BE2C (cell line): ENCODE data around the gene ASPRV1.
A peak's percentile ranks its signal among the peaks of the same experiment; 100 is the strongest.

Experiments used
- DNase-seq: peaks from one replicate; pipeline ENCODE4 v3.0.0-alpha.2; 2020
- H3K27me3 ChIP-seq: fragments of 250-450 bp; sonication (Bioruptor Pico); 2 replicates; pipeline ENCODE4 v1.5.1; 2020; ENCODE audit warnings: mild to moderate bottlenecking
- H3K36me3 ChIP-seq: fragments of 250-450 bp; sonication (Bioruptor Pico); 2 replicates; pipeline ENCODE4 v1.5.1; 2020; ENCODE audit warnings: mild to moderate bottlenecking
- H3K4me1 ChIP-seq: fragments of 250-450 bp; sonication (Bioruptor Pico); 2 replicates; pipeline ENCODE4 v1.5.1; 2020
- H3K4me3 ChIP-seq: 2 replicates; pipeline ENCODE4 v1.5.1; 2011; ENCODE audit warnings: low read depth, low read length
- H3K9me3 ChIP-seq: fragments of 250-450 bp; sonication (Bioruptor Pico); 2 replicates; pipeline ENCODE4 v1.5.1; 2020
- CTCF ChIP-seq: IDR thresholded peaks from 2 replicates; pipeline ENCODE4 v1.5.1; 2012; ENCODE audit warnings: mild to moderate bottlenecking, low read depth, low read length

The ASPRV1 gene

GRCh38 chr2:69917852-69918251 lies 43.6 kb downstream of the ASPRV1 start:
- TF ChIP-seq CTCF = no peak
- Histone ChIP-seq H3K36me3 (no peaks in the 10 kb centered on the region), H3K27me3 (no peaks in the 10 kb centered on the region), H3K4me3 (no peak overlapping the region), H3K4me1 (no peaks in the 10 kb centered on the region), H3K9me3 (no peaks in the 10 kb centered on the region)
- no peak for DNase-seq

DNA sequence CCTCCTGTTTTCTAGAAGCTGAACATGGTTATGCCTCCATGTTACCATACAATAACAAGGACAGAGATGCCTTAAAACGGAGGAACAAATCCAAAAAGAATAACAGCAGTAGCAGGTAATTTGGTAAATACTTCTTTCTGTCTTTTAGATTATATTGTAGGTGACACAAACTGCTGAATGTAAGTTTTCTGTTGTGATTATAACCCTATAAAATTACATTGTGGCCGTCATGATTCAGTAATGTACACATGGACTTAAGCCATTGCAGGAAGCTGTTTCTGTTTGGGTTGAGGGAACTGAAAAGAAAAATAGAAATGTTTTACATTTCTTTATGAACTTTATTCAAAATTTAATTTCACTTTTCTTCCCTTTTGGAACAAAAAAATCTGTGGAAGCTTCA lies 45.3 kb downstream of the ASPRV1 start:
- TF ChIP-seq CTCF = no peak
- Histone ChIP-seq H3K27me3 (no peaks in the 10 kb centered on the region), H3K4me3 (peak overlapping the region; percentile 70), H3K9me3 (no peaks in the 10 kb centered on the region), H3K4me1 (no peaks in the 10 kb centered on the region), H3K36me3 (no peaks in the 10 kb centered on the region)
- DNase-seq = no peak

- DNase-seq = peak; percentile 12
- Histone ChIP-seq H3K4me3 (peak within 1 kb of the TSS; percentile 70), H3K36me3 (no peaks in the 10 kb centered on the region), H3K9me3 (no peaks in the 10 kb centered on the region), H3K27me3 (no peaks in the 10 kb centered on the region), H3K4me1 (no peaks in the 10 kb centered on the region)
- no peak for TF ChIP-seq CTCF
Measured at GRCh38 chr2:69914950-69915945, 46.2 kb downstream of the ASPRV1 start, which contains the start of gene MXD1. Gene MXD1 (plus strand): TSS chr2:69915109. CDS start chr2:69915331, 222 bp downstream.

GRCh38 chr2:69914164-69914949 lies 47.1 kb downstream of the ASPRV1 start:
- peak; percentile 97 for DNase-seq
- Histone ChIP-seq H3K36me3 (no peaks in the 10 kb centered on the region), H3K27me3 (no peaks in the 10 kb centered on the region), H3K4me1 (no peaks in the 10 kb centered on the region), H3K9me3 (no peaks in the 10 kb centered on the region), H3K4me3 (peak overlapping the region; percentile 66)
- peak; percentile 7; the same call in 1 of the 2 replicates for TF ChIP-seq CTCF

GRCh38 chr2:69911985-69912563 lies 49.4 kb downstream of the ASPRV1 start:
- Histone ChIP-seq H3K36me3 (no peaks in the 10 kb centered on the region), H3K4me1 (no peaks in the 10 kb centered on the region), H3K9me3 (no peaks in the 10 kb centered on the region), H3K4me3 (no peak overlapping the region), H3K27me3 (no peaks in the 10 kb centered on the region)
- TF ChIP-seq CTCF = peak; percentile 45
- no peak for DNase-seq
